ENCODE results near the gene PABPC1L. TPM values are rescaled to one million over a fixed set of nuclear protein-coding genes. Genes with fewer than 3 reads are reported as not detected.

Gene PABPC1L
- total RNA-seq, 1 donor from 2014 or later, result 18.3 TPM

DNA sequence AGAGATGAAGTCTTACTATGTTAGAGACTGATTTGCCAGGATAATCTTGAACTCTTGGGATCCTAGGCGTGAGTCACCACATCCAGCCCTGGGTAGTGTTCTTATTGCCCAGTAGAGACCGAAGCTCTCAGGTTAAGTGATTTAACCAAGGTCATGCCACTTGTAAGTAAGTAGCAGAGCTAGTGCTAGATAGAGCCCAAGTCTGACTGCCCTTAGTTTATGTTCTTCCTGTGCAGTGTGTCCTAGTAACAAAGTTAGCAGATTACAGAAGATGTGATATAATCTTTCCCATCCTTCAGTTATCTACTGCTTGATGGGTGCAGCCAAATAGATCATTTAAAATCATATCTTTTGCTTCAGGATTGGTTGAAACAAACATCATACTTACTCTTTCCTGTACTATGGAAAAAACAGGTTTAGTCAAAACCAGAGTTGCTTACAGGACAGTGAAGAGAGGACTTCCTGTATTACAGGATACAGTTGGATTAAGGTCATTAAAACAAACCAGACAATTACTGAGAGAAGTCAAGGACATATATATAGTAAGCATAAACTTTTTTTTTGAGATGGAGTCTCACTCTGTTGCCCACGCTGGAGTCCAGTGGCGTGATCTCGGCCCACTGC, 9.5 kb upstream of the PABPC1L start:
- peak; percentile 22 for DNase-seq (ENCODE audit: low read depth)

GRCh38 chr20:44901974-44902373, 7.9 kb upstream of the PABPC1L start:
- DNase-seq (ENCODE audit: low read depth), result no peak

GRCh38 chr20:44904377-44904776, 5.5 kb upstream of the PABPC1L start:
- DNase-seq (ENCODE audit: low read depth), result no peak

DNA sequence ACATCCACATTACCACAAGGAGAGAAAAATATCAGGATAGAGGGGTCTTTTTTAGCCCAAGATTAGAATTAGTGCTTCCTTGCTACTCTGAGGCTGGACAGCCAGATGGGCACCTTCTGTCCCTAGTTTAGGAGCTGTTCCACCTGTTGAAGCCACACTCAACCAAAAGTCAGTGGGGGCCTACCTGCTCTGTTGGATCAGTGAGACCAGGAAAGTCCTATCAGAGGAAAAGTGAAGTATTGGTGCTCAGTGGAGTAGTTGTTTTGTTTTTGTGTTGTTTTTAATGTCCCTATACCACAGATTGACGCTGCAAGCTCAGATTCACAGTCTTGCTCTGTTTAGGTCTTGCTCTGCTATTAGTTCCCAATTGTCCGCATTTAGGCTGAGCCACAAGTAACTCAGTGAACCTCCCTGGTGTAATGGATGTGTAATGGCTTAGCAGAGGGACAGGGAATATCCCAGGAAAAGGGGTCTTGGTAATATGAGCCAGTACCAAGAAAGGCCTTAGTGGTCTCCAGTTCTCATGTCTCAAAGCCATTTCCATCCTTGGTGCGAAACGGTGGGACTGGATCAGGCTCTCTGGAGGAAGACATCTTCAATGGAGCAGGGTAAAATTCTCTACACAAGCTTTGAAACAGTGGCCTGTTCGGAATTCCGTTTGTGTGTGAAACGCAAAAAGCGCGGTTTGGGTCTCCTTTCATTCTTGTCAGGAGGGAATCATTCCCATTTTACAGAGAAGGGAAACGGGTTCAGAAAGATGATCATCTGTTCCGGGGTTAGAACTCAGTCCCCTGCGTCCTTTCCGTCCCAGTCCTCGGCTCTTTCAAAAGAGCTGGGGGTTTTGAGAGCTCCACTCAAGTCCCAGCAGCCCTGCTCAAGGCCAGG, 631 bp upstream of the PABPC1L start:
- DNase-seq (ENCODE audit: low read depth), result no peak

DNA sequence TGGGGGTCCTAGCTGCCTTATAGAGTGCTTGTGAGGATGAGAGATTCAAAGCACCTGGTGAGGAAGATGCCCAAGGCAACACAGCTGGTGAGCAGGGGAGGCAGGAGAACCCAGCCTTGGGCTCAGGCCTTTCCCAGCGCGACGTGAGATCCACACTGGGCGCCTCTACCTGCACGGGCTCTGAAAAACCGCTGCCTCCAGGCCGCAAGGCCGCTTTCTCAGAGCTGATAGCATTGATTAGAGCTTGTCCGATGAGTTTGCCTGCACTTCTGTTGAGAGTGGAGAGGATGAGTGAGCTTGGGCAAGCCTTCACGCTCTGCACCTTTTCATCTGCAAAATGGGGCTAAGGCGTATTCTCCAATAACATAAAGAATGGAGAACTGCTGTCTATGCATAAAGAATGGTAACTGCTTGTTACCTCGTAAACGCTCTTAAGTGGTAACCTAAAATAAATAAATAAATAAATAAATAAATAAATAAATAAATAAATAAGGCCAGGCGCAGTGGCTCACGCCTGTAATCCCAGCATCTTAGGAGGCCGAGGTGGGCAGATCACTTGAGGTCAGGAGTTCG, 916 bp downstream of the PABPC1L start:
- DNase-seq (ENCODE audit: low read depth), result no peak

- peak; percentile 75 for DNase-seq (ENCODE audit: low read depth)
These were observed 1.5 kb downstream of the PABPC1L start for GRCh38 chr20:44911264-44911921.

DNA sequence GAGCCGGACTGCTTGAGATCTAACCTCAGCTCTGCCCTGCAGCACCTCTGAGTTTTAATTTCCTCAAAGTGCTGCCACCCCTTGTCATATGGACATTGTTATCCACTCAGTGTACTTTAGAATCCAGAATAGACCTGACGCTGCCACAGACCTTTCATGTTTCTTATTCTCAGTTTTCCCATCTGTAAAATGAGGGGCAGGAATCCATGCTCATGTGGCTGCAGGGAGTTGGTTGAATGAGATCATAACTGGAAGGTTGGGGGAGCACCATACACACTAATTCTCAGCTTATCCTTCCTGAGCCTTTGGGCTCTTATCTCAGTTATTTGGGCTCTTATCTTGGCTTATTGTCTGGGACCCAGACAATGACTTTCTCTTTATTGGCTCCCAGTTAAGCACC, 2.3 kb downstream of the PABPC1L start:
- no peak for DNase-seq (ENCODE audit: low read depth)

DNA sequence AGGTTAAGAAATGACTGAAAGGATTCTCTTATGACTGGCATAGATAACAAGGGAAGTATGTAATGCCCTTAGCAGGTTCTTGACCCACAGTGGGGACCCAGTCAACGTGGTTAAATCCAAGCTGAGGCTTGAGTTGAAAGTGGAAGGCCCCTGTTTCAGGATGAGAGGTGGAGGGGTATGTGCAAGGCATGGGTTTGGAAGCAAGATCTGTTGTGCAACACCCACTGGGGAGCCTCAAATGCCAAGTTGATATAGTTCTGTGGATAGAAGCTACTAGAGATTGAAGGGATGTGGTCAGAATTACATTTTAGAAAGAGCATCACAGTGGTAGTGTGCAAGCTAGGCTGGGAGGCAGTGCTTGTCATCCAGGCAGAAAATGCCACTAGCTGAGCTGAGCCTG, 5.1 kb downstream of the PABPC1L start:
- no peak for DNase-seq (ENCODE audit: low read depth)

GRCh38 chr20:44916586-44916985, 6.7 kb downstream of the PABPC1L start:
- DNase-seq (ENCODE audit: low read depth), result no peak

GRCh38 chr20:44917399-44917798, 7.5 kb downstream of the PABPC1L start:
- no peak for DNase-seq (ENCODE audit: low read depth)

GRCh38 chr20:44918342-44918741, 8.5 kb downstream of the PABPC1L start:
- DNase-seq (ENCODE audit: low read depth), result no peak

DNA sequence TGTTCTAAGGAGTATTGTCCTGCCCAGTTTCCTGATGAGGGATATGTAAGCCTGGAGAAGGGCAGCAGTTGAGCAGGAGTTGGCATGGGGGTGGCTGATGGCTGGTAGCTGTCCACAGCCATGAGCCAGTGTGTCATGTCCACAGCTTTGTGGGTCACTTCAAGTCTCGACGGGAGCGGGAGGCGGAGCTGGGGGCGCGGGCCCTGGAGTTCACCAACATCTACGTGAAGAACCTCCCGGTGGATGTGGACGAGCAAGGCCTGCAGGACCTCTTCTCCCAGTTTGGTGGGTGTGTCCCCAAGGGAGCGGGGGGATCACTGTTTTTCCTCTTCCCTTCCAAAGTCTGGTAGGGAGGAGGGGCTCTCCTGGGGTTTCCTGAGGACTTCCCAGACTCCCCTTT, 8.9 kb downstream of the PABPC1L start:
- DNase-seq (ENCODE audit: low read depth), result no peak

- DNase-seq (ENCODE audit: low read depth), result no peak
These were observed 11.6 kb downstream of the PABPC1L start for GRCh38 chr20:44921447-44921846.

GRCh38 chr20:44924541-44924940, 14.7 kb downstream of the PABPC1L start:
- DNase-seq (ENCODE audit: low read depth), result no peak

DNA sequence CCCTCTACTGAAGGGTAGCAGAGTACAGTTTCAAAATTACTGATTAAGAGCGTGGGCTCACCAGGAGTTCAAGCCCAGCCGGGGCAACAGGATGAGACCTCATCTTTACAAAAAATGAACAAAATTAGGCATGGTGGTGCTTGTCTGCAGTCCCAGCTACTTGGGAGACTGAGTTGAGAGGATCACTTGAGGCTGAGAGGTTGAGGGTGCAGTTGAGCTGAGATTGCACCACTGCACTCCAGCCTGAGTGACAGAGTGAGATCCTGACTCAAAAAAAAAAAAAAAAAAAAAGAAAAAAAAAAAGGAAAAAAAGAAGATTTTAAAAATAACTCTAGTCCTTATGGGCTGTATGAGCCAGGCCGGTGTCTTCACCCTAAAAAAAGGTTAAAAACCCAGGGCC, 18.7 kb downstream of the PABPC1L start:
- DNase-seq (ENCODE audit: low read depth), result no peak

DNA sequence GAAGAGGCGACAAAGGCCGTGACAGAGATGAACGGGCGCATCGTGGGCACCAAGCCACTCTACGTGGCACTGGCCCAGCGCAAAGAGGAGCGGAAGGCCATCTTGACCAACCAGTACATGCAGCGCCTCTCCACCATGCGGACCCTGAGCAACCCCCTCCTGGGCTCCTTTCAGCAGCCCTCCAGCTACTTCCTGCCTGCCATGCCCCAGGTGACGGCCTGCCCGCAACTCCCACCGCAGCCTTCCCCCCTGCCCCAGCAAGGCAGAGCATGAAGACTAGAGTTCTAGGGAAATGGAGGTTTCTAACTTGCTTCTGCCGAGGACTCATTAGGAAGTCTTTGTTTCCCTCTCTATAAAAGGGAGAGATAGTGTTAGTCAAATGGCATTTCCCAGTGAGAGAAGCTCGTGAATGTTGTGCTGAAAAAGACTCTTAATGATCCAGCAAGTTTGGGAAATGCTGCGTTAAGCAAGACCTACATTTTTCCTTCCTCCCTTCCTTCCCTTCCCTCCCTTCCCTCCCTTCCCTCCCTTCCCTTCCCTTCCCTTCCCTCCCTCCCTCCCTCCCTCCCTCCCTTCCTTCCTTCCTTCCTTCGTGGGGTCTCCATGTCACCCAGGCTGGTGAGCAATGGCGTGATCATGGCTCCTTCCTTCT, 20.8 kb downstream of the PABPC1L start:
- no peak for DNase-seq (ENCODE audit: low read depth)

DNA sequence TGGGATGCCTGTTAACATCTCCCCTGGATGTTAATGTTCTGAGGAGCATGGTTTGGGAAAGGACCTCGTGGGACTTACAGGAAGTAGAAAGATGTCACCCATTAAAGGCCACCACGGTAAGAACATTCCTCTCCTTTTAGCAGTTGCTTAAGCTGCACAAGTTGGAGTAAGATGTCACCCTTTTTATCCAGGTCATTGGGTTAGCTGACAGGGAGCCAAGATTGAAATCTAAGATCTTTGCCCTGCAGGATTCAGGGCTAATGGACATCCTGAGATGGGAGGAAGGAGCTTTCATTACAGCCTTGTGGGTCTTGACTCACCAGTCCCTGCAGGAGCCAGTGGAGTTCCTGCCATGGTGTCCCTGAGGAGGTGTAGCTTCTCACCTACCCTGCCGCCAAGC, 22.1 kb downstream of the PABPC1L start:
- DNase-seq (ENCODE audit: low read depth), result no peak

- DNase-seq (ENCODE audit: low read depth), result no peak
These were observed 23.1 kb downstream of the PABPC1L start for GRCh38 chr20:44932916-44933315.

DNA sequence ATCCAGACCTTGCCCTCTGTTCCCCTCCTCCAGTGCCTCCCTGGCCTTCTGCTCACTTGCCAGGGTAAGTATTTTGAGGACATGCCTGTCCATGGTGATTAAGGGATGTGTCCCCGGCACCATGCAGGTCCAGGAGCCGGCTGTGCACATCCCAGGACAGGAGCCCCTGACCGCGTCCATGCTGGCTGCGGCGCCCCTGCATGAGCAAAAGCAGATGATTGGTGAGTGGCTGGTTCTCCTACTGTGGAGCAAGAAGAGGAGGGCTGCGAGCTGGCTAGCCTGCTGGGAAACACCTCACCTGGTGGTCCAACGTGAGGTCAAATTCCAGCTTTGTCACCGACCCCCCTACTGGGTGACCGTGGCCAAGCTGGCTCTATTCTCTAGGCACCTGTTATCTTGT, 26.6 kb downstream of the PABPC1L start:
- no peak for DNase-seq (ENCODE audit: low read depth)

DNA sequence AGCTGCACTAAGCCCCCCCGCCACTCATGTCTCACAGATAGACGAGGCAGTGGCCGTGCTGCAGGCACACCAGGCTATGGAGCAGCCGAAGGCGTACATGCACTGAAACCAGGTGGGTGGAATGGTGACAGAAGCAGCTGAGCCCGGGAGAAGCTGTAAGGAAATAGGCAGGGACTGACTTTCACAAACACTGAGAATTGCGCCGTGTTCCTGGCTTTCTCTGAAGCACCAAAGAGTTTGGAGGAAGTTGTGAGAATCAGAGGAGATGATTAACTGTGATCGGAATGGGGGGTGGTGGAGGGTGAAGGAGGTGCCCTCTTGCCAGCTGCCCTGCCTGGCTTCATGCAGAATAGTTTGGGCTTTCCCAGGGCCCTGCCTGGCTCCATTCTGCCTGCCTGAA, 28.8 kb downstream of the PABPC1L start:
- peak; percentile 31 for DNase-seq (ENCODE audit: low read depth)

- DNase-seq (ENCODE audit: low read depth), result no peak
These were observed 31.3 kb downstream of the PABPC1L start for GRCh38 chr20:44941120-44941691.

Data from renal cortical epithelial cell (primary cell).